ENCODE results near the gene FLT3.

DNA sequence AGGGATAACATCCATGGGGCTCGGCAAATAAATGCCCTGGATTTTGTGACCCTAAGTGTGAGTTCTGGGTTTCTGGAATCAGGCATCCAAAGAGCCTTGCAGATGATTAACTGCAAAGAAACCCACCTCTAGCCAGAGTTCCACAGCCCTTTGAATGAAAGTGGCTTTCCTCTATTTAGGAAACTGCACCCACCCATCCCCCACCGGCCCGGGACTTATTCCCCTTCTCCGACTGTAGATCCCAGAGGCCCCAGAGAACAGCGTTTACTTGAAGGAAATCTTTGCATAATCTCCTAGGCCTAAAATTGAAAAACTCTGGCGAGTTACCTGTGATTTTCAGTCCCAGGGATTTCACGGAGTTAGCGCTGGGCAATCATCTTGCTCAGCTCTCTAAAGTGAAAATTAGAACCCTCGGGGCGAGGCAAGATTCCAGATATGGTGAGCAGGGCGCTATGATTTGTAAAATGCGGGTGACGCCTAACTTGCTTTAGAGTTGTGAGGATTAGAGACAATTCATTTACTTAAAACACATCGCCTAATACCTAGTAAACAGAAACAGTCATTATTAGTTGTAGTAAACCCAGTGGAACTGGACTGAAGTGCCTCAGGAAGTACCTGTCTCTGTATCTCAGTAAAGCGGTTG lies 121.3 kb downstream of the FLT3 start:
- TF ChIP-seq, protein P1, sequence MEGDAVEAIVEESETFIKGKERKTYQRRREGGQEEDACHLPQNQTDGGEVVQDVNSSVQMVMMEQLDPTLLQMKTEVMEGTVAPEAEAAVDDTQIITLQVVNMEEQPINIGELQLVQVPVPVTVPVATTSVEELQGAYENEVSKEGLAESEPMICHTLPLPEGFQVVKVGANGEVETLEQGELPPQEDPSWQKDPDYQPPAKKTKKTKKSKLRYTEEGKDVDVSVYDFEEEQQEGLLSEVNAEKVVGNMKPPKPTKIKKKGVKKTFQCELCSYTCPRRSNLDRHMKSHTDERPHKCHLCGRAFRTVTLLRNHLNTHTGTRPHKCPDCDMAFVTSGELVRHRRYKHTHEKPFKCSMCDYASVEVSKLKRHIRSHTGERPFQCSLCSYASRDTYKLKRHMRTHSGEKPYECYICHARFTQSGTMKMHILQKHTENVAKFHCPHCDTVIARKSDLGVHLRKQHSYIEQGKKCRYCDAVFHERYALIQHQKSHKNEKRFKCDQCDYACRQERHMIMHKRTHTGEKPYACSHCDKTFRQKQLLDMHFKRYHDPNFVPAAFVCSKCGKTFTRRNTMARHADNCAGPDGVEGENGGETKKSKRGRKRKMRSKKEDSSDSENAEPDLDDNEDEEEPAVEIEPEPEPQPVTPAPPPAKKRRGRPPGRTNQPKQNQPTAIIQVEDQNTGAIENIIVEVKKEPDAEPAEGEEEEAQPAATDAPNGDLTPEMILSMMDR (IDR thresholded peaks at IDR 0.05 in 2 of 3, conservative IDR thresholded peaks at IDR 0.05 in 1 of 3; ENCODE audit: insufficient read depth in 2 of 3, low read depth in 1 of 3, low read length in 3 of 3) = no peak
- TF ChIP-seq, protein P2, sequence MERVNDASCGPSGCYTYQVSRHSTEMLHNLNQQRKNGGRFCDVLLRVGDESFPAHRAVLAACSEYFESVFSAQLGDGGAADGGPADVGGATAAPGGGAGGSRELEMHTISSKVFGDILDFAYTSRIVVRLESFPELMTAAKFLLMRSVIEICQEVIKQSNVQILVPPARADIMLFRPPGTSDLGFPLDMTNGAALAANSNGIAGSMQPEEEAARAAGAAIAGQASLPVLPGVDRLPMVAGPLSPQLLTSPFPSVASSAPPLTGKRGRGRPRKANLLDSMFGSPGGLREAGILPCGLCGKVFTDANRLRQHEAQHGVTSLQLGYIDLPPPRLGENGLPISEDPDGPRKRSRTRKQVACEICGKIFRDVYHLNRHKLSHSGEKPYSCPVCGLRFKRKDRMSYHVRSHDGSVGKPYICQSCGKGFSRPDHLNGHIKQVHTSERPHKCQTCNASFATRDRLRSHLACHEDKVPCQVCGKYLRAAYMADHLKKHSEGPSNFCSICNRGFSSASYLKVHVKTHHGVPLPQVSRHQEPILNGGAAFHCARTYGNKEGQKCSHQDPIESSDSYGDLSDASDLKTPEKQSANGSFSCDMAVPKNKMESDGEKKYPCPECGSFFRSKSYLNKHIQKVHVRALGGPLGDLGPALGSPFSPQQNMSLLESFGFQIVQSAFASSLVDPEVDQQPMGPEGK (CRISPR knock-in tag; IDR thresholded peaks at IDR 0.05; ENCODE audit: borderline replicate concordance) = no peak
- TF ChIP-seq, protein P3, sequence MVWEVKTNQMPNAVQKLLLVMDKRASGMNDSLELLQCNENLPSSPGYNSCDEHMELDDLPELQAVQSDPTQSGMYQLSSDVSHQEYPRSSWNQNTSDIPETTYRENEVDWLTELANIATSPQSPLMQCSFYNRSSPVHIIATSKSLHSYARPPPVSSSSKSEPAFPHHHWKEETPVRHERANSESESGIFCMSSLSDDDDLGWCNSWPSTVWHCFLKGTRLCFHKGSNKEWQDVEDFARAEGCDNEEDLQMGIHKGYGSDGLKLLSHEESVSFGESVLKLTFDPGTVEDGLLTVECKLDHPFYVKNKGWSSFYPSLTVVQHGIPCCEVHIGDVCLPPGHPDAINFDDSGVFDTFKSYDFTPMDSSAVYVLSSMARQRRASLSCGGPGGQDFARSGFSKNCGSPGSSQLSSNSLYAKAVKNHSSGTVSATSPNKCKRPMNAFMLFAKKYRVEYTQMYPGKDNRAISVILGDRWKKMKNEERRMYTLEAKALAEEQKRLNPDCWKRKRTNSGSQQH (CRISPR knock-in tag; IDR thresholded peaks at IDR 0.05) = no peak
- TF ChIP-seq BRCA1 (IDR thresholded peaks at IDR 0.05) = no peak
- TF ChIP-seq BRCA1 (CRISPR knock-in tag; IDR thresholded peaks at IDR 0.05) = no peak
- TF ChIP-seq ZNF263 (CRISPR knock-in tag; IDR thresholded peaks at IDR 0.05; ENCODE audit: borderline replicate concordance) = no peak
- TF ChIP-seq ZBTB8A (IDR thresholded peaks at IDR 0.05; ENCODE audit: partially characterized antibody) = no peak
- no peak for TF ChIP-seq POLR2A (conservative IDR thresholded peaks at IDR 0.05)
- TF ChIP-seq, protein P4, sequence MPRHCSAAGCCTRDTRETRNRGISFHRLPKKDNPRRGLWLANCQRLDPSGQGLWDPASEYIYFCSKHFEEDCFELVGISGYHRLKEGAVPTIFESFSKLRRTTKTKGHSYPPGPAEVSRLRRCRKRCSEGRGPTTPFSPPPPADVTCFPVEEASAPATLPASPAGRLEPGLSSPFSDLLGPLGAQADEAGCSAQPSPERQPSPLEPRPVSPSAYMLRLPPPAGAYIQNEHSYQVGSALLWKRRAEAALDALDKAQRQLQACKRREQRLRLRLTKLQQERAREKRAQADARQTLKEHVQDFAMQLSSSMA (CRISPR knock-in tag; IDR thresholded peaks at IDR 0.05) = no peak
- no peak for TF ChIP-seq GATAD2B (IDR thresholded peaks at IDR 0.05; ENCODE audit: borderline replicate concordance)
- TF ChIP-seq ZEB2 (IDR thresholded peaks at IDR 0.05) = no peak

Measured in K562 (cell line).